ENCODE measurements around the gene ZNF100. TPM values are rescaled to one million over a fixed set of nuclear protein-coding genes. Genes with fewer than 3 reads are reported as not detected.
"Not testable (repeated sequence)": the region's sequence is repeated elsewhere in the genome, so short reads cannot be mapped to it uniquely, and the experiment has no call there.

The ZNF100 gene
- total and polyA plus RNA-seq, 8 donors: 1.1 to 17.4 (median 8.3) TPM

DNA sequence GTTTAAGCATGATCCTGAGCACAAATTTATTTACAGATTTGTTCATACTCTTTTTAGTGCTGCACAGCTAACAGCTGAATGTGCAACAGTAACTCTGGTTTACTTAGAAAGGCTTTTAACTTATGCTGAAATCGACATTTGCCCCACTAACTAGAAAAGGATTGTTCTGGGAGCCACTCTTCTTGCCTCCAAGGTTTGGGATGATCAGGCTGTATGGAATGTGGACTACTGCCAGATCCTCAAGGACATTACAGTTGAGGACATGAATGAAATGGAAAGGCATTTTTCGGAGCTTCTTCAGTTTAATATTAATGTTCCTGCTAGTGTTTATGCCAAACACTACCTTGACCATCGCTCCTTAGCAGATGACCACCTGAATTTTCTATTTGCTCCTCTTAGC is 16.0 kb downstream of the ZNF100 start:
- WGBS, 5 donors: 78 to 93% (median 88%) methylated on average over 3 of the region's 3 CpGs
- H3K27me3 ChIP-seq: no peaks in the 10 kb centered on the region

DNA sequence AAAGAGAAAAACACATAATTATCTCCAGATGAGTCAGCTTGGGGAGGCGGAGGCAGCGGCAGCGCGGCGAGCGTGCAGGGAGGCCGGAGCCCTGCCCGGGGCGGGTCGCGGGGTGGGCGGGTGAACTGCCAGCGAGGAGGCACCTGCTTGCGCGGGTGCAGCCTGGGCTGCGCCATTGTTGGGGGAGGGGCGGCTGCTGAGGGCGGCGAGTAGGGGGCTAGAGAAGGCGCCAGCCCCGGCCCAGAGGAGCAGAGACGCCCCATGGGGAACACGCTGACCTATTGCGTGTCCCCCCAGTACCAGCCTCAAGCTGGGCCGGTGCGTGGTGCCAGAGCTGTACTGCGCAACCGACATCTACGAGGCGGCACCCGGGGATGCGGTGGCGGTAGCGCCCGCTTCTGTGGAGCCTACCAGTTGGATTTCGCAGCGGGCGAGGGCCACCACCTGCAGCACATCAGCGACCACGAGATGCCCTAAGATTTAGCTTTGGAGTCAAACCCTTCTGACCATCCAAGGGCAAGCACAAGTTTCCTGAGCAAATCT is 16.7 kb downstream of the ZNF100 start:
- no peak overlapping the region for H3K27ac ChIP-seq
- H3K36me3 ChIP-seq: peaks cover 13 to 76% (median 64%) of the 10 kb centered on the region in 4 donors

More for the DNA sequence above, 16.0 kb downstream of the ZNF100 start:
- DNase-seq: no peak
- peaks cover 0 to 9% (median 0%) of the 10 kb centered on the region in 4 donors for H3K4me1 ChIP-seq
- H3K9me3 ChIP-seq: peaks cover 0 to 41% (median 9%) of the 10 kb centered on the region in 4 donors
- peaks cover 13 to 76% (median 60%) of the 10 kb centered on the region in 4 donors for H3K36me3 ChIP-seq
- H3K27ac ChIP-seq: no peak overlapping the region
- no peak for TF ChIP-seq POLR2AphosphoS5 (IDR thresholded peaks at IDR 0.05)
- H3K4me3 ChIP-seq: no peak overlapping the region
- intact Hi-C loops (cut with DNase I; ENCODE audit: low total_unique reads): no loop called here

DNA sequence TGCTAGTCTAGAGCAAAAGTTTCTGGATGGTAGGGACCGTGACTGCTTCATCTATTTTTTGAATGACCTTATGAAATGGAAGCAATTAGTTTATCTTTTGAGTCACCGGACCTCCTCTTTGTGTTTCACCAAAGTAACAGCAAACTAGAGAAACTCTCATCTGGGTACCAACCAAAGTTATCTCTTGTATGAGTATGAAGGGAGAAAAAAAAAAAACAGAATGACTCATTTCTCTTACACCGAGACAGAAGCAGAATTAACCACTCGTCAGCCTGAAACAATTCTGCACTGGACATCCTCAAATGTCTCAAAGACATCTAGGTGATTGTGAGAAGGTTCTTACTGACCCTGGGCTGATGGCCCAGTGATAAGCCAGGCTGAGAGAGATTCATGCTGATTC is 18.3 kb downstream of the ZNF100 start:
- Histone ChIP-seq H3K27ac (no peak overlapping the region), H3K36me3 (peaks cover 13 to 76% (median 64%) of the 10 kb centered on the region in 4 donors), H3K4me1 (peaks cover 0 to 9% (median 0%) of the 10 kb centered on the region in 4 donors), H3K9me3 (peaks cover 0 to 27% (median 6%) of the 10 kb centered on the region in 4 donors), H3K27me3 (no peaks in the 10 kb centered on the region), H3K4me3 (no peak overlapping the region)
- no peak for TF ChIP-seq EP300 (IDR thresholded peaks at IDR 0.05)
- TF ChIP-seq POLR2A (IDR thresholded peaks at IDR 0.05): no peak
- TF ChIP-seq POLR2AphosphoS5 (IDR thresholded peaks at IDR 0.05): no peak
- TF ChIP-seq, protein P1, sequence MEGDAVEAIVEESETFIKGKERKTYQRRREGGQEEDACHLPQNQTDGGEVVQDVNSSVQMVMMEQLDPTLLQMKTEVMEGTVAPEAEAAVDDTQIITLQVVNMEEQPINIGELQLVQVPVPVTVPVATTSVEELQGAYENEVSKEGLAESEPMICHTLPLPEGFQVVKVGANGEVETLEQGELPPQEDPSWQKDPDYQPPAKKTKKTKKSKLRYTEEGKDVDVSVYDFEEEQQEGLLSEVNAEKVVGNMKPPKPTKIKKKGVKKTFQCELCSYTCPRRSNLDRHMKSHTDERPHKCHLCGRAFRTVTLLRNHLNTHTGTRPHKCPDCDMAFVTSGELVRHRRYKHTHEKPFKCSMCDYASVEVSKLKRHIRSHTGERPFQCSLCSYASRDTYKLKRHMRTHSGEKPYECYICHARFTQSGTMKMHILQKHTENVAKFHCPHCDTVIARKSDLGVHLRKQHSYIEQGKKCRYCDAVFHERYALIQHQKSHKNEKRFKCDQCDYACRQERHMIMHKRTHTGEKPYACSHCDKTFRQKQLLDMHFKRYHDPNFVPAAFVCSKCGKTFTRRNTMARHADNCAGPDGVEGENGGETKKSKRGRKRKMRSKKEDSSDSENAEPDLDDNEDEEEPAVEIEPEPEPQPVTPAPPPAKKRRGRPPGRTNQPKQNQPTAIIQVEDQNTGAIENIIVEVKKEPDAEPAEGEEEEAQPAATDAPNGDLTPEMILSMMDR (IDR thresholded peaks at IDR 0.05): no peak
- WGBS, 5 donors: 45 to 75% (median 67%) methylated on average over 4 of the region's 4 CpGs
- intact Hi-C loops (cut with DNase I; ENCODE audit: low total_unique reads): no loop called here
- DNase-seq: no peak

More for the DNA sequence above, 16.7 kb downstream of the ZNF100 start:
- Histone ChIP-seq H3K4me3 (no peak overlapping the region), H3K27me3 (no peaks in the 10 kb centered on the region), H3K4me1 (peaks cover 0 to 9% (median 0%) of the 10 kb centered on the region in 4 donors), H3K9me3 (peaks cover 0 to 39% (median 8%) of the 10 kb centered on the region in 4 donors)
- no peak for DNase-seq
- intact Hi-C loops (cut with DNase I; ENCODE audit: low total_unique reads): no loop called here
- WGBS, 5 donors: 95 to 99% (median 95%) methylated on average over 40 of the region's 40 CpGs
- TF ChIP-seq EP300 (IDR thresholded peaks at IDR 0.05): no peak
- no peak for TF ChIP-seq POLR2AphosphoS5 (IDR thresholded peaks at IDR 0.05)
- no peak for TF ChIP-seq POLR2A (IDR thresholded peaks at IDR 0.05)
- TF ChIP-seq, protein P1 (IDR thresholded peaks at IDR 0.05): no peak

DNA sequence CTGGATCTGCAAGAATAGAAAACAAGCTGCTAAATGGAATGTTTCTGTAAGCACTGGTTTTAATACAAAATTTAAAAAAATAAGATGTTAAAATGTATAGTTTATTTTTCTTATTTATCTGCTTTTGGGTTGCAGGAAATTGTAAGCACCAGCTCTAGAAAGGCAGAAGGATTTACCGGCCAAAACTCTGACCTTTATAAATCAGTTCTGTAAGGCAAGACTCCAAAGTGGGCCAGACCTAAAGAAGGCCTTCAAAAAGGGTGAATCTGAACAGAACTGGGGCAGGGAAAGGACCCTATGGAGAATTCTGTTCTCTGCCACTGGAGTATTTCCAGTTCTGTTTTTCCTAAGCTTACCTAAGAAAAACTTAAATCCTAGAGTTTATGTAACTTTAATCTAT is 19.3 kb downstream of the ZNF100 start:
- peaks cover 9 to 81% (median 69%) of the 10 kb centered on the region in 4 donors for H3K36me3 ChIP-seq
- WGBS, 5 donors: 38 to 87% (median 67%) methylated on average over 1 of the region's 1 CpG
- H3K27me3 ChIP-seq: no peaks in the 10 kb centered on the region
- H3K9me3 ChIP-seq: peaks cover 0 to 23% (median 6%) of the 10 kb centered on the region in 4 donors
- H3K4me3 ChIP-seq: no peak overlapping the region
- peaks cover 0 to 9% (median 0%) of the 10 kb centered on the region in 4 donors for H3K4me1 ChIP-seq
- H3K27ac ChIP-seq: no peak overlapping the region
- intact Hi-C loops (cut with DNase I; ENCODE audit: low total_unique reads): no loop called here
- no peak for DNase-seq
- TF ChIP-seq EP300 (IDR thresholded peaks at IDR 0.05) (no peak), POLR2AphosphoS5 (IDR thresholded peaks at IDR 0.05) (no peak), POLR2A (IDR thresholded peaks at IDR 0.05) (no peak)
- TF ChIP-seq, protein P1 (IDR thresholded peaks at IDR 0.05): no peak

DNA sequence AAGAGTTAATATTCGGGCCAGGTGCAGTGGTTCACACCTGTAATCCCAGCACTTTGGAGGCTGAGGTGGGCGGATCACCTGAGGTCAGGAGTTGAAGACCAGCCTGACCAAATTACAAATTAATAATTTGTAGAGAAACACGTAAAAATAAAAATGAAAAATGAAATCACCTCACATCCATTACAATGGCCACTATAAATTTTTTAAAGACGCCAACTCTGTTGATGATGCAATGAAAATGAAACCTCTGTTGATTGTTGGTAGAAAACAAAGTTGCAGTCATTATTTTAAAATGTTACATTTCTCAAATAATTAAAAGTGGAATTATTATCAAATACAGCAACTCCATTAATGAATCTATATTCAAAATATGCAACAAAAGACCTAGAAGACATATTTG is 26.8 kb downstream of the ZNF100 start:
- Histone ChIP-seq H3K4me3 (no peak overlapping the region), H3K36me3 (peaks cover 5 to 93% (median 83%) of the 10 kb centered on the region in 4 donors), H3K27me3 (no peaks in the 10 kb centered on the region), H3K9me3 (peaks cover 4 to 40% (median 20%) of the 10 kb centered on the region in 4 donors), H3K27ac (no peak overlapping the region), H3K4me1 (no peaks in the 10 kb centered on the region)
- TF ChIP-seq POLR2AphosphoS5 (IDR thresholded peaks at IDR 0.05) (no peak), POLR2A (IDR thresholded peaks at IDR 0.05) (no peak), EP300 (IDR thresholded peaks at IDR 0.05) (no peak)
- TF ChIP-seq, protein P1 (IDR thresholded peaks at IDR 0.05): no peak
- 88 to 98% (median 95%) methylated on average over 4 of the region's 4 CpGs for WGBS, 5 donors
- DNase-seq: no peak
- intact Hi-C loops (cut with DNase I; ENCODE audit: low total_unique reads): no loop called here

DNA sequence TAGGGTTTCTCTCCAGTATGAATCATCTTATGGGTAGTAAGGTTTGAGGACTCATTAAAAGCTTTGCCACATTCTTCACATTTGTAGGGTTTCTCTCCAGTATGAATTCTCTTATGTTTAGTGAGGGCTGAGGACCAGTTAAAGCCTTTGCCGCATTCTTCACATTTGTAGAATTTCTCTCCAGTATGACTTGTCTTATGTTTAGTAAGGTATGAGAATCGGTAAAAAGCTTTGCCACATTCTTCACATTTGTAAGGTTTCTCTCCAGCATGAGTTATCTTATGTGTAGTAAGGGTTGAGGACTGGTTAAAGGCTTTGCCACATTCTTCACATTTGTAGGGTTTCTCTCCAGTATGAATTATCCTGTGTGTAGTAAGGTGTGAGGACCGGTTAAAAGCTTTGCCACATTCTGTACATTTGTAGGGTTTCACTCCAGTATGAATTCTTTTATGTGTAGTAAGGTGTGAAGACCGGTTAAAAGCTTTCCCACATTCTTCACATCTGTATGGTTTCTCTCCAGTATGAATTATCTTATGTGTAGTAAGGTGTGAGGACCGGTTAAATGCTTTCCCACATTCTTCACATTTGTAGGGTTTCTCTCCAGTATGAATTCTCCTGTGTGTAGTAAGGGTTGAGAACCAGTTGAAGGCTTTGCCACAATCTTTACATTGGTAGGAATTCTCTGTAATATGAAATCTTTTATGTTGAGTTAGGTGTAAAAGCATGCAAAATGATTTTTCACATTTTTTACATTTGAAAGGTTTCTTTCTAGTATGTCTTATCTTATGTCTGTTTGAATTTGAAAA is 40.2 kb downstream of the ZNF100 start:
- intact Hi-C loops (cut with DNase I; ENCODE audit: low total_unique reads); H3K4me1 ChIP-seq; H3K27ac ChIP-seq; DNase-seq; H3K4me3 ChIP-seq; H3K27me3 ChIP-seq: not testable (repeated sequence)
- WGBS, 5 donors: 95 to 99% (median 98%) methylated on average over 5 of the region's 5 CpGs
- Histone ChIP-seq H3K36me3 (peaks cover 13 to 68% (median 44%) of the 10 kb centered on the region in 4 donors), H3K9me3 (peaks cover 24 to 90% (median 61%) of the 10 kb centered on the region in 4 donors)

Data from stomach (tissue), 9 donors.